Fibroblast of skin of scalp (primary cell): ENCODE results near the gene MAP1LC3C. TPM values are rescaled to one million over a fixed set of nuclear protein-coding genes. Genes with fewer than 3 reads are reported as not detected.

ENCODE experiments used
- DNase-seq: peaks from one replicate; pipeline ENCODE4 v3.0.0-alpha.2; 2013
- polyA plus RNA-seq, 2 experiments: library from polyadenylated mRNA; unstranded; fragments of 120-200 nt; gene quantifications; one replicate each; pipeline ENCODE4 v1.2.1, GENCODE V29; 2013; ENCODE audit not compliant: insufficient read length in 2 of 2

Gene MAP1LC3C
- polyA plus RNA-seq (2013, experiment 1 of 2; ENCODE audit: insufficient read length) = 0.16 TPM
- polyA plus RNA-seq (2013, experiment 2 of 2; ENCODE audit: insufficient read length) = 0.65 TPM

DNA sequence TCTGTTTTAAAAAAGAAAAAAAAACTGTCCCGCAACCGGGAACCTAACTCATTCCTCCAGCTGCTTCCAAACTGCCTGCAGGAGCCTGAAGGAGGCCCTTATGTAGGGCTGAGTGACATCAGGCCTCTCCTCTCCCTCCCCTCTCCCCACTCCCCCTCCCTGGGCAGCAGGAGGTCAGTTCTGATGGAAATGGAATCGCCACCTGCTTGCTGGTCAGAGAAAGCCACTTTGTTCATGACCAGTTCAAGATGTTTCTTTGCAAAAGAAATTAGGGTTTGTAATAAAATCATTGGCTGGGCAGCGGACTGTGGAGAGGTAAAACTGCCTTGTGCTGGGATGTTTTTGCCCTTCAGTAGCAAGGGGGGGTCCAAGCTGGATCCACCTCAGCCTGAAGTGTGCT is at the start of gene MAP1LC3C:
MAP1LC3C (minus strand) TSS at position 73 of the 400 bp plus-strand sequence. CDS start 90 bp downstream, outside the sequence.
- DNase-seq = no peak

GRCh38 chr1:242043165-242043564 is 44.3 kb upstream of the MAP1LC3C start:
- DNase-seq = no peak

GRCh38 chr1:242034392-242034791 is 35.5 kb upstream of the MAP1LC3C start:
- no peak for DNase-seq

GRCh38 chr1:242033447-242033846 is 34.5 kb upstream of the MAP1LC3C start:
- no peak for DNase-seq

DNA sequence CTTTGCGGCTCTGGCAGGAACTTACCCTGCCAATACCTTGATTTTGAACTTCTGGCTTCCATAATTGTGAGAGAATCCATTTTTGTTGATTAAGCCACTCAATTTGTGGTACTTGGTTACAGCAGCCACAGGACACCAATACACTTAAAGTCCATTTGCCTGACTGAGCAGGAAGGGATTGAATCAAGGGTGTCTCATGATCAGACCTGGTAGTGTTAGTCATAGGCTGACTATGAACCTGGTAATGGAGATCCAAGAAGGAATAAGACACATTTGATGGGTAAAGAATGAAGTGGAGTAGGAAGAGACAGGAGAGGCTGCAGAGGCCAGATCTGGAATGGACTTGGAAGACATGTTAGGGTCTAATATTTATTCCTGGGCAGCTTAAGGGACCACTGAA is 31.2 kb upstream of the MAP1LC3C start:
- no peak for DNase-seq

DNA sequence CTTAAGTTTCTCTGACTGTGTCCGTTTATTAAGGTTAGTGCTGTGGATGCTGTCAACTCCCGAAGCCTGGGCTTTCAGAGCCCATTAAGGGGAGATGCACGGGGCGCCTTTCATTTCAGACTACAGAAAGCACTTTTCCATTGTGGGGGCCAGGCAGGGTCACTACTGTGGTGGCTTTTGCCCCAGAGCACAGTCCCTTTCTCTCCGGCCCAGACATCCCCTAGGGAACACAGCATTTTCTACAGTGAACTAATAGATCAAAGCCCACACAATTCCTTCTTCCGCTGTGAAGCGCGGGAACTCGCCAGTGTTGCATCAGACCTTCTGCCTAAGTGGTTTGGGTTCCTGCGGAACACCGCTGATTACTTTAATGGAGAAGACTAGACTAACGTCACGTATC is 26.8 kb upstream of the MAP1LC3C start:
- no peak for DNase-seq

DNA sequence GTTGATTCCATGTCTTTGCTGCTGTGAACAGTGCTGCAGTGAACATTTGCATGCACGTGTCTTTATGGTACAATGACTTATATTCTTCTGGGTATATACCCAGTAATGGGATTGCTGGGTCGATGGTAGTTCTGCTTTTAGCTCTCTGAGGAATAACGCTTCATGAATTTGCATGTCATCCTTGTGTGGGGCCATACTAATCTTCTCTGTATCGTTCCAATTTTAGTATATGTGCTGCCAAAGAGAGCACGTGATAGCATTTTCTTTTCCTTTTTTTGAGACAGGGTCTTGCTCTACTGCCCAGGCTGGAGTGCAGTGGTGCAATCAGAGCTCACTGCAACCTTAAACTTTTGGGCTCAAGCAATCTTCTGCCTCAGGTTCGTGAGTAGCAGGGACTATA is 24.9 kb upstream of the MAP1LC3C start:
- DNase-seq = no peak

DNA sequence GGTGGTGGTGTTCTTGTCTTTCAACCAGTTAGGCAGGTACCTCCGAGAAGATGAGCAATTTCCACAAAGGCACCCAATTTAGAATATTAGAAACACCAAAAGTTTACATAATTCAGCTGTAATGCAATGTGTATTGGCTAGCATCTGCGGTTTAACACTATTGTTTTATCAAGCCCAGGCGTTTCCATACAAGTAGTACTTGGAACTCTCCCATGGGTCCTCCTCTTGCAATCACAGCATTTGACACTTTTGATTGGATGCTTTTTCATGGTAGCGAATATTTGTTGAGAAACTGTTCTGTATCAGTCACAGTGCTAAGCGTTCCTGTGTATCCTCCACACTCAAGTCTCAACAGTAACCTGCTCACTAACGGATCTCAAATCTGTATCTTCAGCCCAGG is 20.1 kb upstream of the MAP1LC3C start:
- DNase-seq = no peak

DNA sequence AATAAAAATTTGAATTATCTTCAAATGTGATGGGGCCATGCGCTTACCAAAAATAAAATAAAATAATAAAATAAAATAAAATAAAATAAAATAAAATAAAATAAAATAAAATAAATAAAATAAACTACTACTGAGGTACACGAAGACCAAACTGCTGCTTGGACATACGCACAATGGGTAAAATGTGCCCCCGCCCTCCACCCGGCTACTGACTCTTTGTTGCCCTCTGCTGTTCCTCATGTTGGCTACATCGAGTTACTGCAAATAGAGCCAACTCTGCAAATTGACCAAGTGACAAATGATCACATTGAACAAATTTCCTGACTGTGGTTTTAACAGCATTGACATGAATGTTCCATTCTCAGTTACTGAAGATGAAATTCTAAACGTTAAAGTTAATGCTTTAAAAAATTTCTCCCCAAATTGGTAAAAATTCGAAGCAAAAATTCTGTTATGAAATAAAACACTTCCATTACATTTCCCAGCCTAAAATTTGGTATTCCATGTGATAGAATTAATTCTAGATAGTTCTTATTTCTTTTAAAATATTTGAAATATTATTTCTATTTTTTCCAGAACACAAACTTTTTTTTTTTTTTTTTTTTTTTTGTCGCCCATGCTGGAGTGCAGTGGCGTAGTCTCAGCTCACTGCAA is 18.8 kb upstream of the MAP1LC3C start:
- DNase-seq = peak; percentile 54

DNA sequence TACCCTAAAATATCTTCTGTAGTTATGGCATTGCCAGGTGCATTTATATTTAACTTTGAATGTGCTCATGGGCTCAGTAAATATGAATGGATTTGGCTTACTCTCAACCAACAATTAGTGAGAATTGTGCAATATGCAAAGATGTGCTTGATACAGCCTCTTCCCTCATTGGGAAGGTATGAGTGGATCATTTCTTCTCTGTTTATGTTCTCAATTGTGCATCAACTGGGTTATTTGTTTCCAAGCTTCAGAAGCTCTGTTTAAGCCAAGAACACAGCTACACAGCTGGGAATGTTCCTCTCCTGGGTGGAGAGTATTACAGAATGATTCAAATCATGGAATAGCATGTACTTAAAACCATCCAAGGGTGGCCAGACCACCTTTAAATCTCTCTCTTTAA is 17.6 kb upstream of the MAP1LC3C start:
- no peak for DNase-seq

GRCh38 chr1:242011894-242012660 is 13.2 kb upstream of the MAP1LC3C start:
- DNase-seq = no peak

DNA sequence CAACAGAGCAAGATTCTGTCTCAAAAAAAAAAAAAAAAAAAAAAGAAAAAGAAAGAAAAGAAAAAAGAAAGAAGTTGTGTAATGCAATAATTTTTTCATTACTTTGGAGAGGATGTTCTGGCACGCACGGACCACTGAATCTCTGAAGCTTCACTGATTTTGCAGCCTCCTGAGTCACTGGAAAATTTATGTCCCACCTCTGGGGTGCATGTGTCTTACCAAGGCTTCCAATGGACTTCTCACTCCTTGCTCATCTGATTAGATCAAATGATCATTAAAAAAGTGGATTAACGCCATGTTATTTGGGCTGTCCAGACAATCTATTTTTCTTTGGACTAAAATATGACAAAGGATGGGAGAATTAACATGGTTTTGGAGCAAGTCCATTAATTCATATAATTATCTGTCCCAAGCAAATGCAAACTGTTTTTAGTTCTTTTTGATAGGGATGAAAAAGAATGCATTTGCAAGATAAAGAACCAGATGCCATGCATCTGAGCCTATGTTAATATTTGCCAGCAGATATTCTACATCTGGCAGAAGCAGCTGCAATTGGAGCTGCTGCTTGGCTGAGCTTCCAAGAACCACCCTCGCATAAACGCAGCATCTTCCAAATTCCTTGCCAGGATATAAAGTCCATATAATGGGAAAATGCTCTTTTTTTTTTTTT is 10.1 kb upstream of the MAP1LC3C start:
- DNase-seq = no peak

GRCh38 chr1:242006976-242007375 is 8.1 kb upstream of the MAP1LC3C start:
- DNase-seq = no peak

- DNase-seq = no peak
Observed at GRCh38 chr1:242005866-242006535, 7.1 kb upstream of the MAP1LC3C start.

GRCh38 chr1:242004751-242005495 is 6.0 kb upstream of the MAP1LC3C start:
- no peak for DNase-seq

- no peak for DNase-seq
Observed at GRCh38 chr1:242002510-242002909, 3.6 kb upstream of the MAP1LC3C start.

DNA sequence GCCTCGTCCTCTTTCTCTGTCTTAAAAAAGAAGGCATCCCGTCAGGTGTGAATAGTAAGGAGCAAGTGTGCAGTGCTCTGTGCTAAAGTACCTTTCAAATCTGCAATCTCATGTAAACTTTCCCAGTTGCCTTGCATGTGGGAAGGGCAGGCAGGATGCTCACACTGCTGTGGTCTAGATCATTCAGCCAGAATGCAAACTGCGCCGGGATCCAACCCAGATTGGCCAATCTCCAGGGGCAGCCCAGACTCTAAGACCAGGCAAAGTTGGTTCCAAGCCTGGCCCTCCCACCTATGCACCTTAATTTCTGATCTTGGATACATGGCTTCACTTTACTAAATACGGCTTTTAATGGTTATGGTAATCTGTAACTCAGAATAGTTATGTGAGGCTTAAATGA is 3.2 kb upstream of the MAP1LC3C start:
- DNase-seq = no peak

DNA sequence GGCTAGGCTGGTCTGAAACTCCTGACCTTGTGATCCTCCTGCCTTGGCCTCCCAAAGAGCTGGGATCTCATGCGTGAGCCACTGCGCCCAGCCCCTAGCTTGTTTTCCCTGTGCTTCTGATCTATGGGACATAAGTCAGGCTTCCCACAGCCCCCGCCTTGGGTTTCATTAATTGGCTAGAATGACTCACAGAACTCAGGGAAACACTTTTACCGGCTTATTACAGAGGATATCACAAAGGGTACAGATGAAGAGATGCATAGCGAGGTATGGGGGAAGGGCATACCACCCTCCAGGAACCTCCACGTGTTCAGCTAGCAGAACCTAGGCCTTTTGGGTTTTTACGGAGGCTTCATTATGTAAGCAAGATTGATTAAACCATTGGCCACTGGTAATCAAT is 1.5 kb upstream of the MAP1LC3C start:
- DNase-seq = no peak

- peak; percentile 81 for DNase-seq
Observed at GRCh38 chr1:241998412-241998921, 431 bp downstream of the MAP1LC3C start.

DNA sequence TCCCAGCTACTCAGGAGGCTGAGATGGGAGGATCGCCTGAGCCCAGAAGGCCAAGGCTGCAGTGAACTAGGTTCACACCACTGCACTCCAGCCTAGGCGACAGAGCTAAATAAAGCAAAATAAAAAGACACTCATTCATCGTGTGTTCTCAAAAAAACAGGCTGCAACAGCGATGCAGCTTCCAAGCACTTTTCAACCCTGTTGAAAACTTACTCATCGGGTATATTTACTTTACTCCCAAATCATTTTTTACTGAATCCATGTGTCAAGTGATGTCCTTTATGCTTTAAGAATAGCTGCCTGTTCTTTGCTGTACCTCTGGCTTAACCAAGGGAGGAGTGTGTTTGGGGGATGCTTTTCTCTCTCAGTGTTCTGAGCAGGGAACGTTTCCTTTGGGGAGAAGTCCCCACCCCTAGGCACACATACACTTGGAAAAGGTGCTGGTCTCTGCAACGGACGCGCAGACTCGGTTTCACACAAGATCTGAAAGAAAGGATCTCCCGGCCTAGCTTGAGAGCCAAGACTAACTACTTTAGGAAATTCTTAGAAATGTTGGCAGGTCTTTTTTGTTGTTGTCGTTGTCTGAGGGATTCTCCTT is 1.4 kb downstream of the MAP1LC3C start:
- no peak for DNase-seq

DNA sequence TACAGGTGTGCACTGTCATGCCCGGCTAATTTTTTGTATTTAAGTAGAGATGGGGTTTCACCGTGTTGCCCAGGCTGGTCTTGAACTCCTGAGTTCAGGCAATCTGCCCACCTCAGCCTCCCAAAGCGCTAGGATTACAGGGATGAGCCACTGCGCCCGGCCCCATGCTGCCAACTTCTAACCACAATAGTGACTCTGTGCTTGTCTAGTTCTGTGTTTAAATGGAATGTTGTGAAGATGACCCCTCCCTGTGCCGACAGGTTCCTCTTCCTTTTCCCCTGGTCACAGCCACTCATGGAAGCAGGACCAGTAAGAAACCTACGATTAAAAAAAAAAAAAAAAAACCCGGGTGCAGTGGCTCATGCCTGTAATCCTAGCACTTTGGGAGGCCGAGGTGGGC is 4.7 kb downstream of the MAP1LC3C start:
- DNase-seq = no peak

- no peak for DNase-seq
Observed at GRCh38 chr1:241992734-241993133, 6.2 kb downstream of the MAP1LC3C start.
